Right kidney (tissue), 1 donor: ENCODE results near the gene DROSHA.
A peak's percentile ranks its signal among the peaks of the same experiment; 100 is the strongest.

Source experiments
- DNase-seq: peaks from one replicate; pipeline ENCODE4 v3.0.0-alpha.2; 2016

Gene DROSHA

DNA sequence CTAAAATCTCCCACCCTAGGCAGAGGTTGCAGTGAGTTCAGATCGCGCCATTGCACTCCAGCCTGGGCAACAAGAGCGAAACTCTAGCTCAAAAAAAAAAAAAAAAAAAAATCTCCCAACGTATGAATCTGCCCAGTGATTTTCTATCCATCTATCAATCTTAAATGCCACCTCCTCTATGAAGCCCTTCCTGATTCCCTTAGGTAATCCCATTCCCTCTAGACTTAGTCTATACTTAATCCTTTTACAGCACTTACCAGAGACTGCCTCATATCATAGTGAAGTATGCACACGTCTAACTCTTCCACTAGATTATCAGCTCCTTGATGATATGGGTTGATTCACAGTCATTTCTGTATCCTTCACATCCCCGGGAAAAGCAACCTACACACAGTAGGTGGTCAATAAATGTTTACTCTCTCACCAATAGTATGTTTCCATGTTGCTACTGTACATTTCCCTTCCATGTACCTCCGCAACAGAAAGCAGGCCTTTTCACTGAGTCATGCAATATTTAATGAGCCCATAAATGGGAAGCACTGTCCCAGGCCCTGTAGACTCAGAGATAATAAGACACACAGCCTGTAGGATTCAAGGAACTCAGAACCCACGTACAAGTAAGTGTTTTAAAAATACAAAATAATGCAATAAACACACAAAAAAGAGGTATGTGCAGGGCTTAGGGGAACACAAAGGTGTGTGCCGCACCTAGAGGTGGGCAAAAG lies 1.2 kb downstream of the DROSHA start:
- DNase-seq = no peak

DNA sequence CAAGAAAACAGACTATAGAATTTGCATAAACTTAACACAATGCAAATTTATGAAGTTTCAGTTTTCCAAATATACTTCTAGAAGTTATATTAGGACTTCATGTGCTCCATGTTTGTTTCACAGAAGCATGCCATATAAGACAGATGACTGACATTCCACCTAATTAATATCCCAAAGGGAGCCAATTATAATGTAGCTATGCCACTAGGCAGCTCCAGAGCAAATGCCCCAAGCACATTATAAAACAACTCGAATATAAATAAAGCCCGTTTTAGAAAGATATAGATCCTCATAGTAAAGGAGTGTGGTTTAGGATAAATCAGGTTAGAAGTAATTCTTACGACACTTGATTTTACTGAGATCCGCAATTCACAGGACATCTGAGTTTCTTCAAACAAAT lies 8.9 kb downstream of the DROSHA start:
- no peak for DNase-seq

DNA sequence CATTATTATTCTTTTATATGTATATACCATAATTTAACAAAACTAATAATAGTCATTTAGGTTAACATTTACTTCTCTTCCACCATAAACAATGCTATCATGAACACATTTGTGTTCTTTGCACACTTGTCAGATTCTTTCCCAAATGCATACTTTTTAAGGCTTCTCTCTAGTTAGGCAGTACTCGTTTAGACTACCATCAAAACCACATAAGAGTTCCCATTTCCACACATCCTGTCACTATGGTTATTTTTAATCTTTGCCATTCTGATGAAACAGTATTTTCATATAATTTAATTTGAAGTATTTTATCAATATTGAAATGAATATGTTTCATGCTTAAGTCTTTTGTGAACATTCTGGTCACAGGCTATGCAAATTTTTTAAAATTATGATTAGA lies 15.1 kb downstream of the DROSHA start:
- no peak for DNase-seq

DNA sequence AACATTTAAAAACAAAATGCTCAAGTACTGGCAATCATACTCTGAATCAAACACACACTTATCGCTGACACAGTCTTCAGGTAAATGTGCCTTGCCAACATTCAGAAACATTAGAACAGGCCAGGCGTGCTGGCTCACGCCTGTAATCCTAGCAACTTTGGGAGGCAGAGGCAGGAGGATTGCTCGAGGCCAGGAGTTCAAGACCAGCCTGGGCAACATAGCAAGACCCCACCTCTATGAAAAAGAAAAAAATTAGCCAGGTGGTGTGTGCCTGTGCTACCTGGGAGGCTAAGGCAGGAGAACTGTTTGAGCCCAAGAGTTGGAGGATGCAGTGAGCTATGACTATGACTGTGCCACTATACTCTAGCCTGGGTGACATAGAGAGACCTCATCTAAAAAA lies 20.6 kb downstream of the DROSHA start:
- no peak for DNase-seq

DNA sequence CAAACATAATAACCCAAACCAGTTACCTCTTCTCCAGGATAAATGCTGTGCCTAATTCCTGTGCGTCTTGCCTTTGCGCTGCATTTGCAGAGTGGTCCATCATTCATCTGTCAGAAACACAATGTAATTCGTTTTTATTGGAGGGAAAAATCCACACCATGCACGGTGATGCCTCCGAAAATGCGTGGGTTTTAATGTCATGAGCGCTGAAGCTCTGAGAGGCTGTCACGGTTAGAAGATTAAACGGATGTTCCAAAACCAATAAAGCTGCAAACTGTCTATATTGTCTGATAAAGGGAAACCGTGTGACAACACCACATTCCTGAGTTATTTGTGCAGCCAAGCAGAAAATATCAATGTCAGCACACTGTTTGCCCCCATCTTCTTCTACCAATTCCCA lies 27.4 kb downstream of the DROSHA start:
- DNase-seq = no peak

DNA sequence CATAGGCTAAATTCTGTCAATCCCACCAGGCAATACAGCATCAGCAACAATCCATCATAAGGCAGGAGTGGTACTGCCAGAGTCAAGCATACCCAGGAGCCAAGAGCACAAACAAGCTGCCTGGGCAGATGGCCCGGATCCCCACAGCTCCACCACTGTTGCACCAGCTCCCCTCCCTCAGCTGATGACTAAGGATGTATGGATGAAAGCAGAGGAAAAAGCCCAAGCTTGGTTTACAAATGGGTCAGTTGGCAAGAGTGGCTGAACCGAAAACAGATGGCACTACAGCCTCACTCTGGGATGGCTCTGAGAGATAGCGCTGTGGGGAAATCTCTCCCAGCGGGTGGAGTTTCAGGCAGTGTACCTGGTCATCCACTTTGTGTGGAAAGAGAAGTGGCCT lies 29.4 kb downstream of the DROSHA start:
- no peak for DNase-seq

DNA sequence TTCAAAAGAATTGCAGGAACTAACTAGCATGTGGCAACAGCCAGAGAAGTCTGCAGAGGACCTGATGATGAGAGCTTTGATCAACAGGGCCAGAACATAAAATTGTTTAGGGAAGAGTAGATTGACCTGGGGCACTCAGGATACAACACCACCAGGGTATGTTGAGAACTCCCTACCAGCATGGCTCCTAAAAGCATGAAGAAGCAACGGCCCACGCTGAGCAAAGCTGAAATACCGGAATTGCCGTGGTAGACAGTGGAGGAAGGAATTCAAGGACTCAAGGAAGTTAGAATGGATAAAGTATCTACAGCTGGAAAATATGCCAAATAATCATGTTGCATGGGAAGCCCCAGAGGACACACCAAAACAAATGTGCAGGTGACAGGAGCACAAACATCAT lies 31.6 kb downstream of the DROSHA start:
- no peak for DNase-seq

DNA sequence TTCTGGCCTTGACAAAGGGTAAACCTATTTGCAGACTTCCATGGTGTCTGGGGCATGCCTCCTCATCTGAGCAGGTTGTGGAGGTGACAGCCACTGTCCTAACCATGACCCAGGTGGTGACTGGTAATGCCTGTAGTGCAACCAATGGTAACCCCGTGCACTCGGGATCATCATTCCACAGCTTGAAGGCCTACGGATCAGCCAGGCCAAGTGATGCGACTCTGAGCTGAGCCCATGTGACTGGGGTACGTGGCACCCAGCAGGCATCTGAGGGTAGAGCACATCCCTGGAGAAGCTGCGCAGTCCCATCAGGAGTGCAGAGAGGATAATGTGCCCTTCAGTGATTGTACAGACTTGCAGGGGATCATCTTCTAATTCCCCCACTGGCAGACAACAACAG lies 35.0 kb downstream of the DROSHA start:
- no peak for DNase-seq

DNA sequence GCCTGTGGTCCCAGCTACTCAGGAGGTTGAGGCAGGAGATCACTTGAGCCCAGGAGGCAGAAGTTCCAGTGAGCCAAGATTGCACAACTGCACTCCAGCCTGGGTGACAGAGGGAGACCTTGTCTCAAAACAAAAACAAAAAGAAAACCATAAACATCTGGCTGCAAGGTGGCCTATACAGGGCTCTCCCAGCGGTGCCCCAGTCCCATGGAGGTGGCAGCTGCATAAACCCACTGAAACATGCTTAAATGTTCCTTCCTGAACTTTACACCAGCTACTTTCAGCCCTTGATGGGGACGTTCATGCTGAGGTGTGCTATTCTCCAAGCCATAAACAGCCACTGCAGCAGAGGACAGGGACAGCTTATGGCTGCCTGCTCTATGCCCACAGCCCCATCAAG lies 35.6 kb downstream of the DROSHA start:
- DNase-seq = no peak

DNA sequence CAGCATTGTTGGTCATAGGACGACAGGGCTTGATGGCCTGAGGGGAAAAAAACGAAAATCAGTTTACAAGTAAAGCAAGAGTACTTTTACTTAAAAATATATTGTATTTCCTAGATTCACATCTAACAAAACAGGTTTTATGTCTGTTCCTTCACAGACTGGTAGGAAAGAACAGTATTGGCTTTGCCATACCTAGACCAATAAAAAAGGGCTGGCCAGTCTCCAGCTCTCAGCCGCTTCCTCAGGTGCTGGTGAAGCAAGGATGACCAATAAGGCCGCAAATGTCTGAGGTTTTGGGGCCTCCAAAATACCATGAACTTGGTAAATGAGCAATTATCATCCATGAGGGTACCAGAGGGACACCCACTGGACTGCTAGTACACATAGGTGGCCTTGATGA lies 36.6 kb downstream of the DROSHA start:
- DNase-seq = no peak

DNA sequence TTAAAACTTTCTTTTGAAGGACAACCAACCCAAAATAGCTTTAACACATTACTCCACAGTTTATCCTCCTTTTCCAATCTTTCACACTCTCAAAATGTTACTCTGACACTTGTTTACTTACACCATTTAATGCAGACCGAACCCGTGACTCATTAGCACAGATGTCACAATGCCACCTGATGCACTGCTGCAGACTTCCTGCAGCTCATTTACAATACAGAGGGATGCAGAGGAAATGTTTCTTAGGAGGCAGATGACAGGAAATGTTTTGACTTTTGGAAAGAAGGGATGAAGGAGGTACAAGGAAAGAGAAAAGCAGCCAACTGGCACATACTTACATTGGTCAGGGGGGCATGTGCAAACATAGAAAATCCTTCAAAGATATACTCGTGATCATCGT lies 39.0 kb downstream of the DROSHA start:
- DNase-seq = no peak

DNA sequence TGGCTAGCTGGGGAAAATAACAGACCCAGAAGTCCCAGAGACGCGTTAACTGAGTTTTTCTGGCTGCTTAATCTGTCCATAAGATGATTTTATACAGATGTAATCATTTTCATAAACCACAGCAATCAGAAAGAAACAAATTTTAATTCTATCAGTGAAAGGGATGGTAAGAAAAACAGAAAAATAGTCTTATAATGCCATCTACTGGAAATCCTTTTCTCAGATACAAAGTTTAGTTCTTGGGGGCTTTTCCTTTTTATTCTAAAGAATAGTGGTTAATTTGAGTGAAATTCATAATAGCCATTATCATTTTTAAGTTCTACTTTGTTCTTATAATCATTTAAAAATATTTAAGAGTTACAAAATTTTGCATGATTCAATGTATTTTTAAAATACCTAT lies 44.4 kb downstream of the DROSHA start:
- no peak for DNase-seq

DNA sequence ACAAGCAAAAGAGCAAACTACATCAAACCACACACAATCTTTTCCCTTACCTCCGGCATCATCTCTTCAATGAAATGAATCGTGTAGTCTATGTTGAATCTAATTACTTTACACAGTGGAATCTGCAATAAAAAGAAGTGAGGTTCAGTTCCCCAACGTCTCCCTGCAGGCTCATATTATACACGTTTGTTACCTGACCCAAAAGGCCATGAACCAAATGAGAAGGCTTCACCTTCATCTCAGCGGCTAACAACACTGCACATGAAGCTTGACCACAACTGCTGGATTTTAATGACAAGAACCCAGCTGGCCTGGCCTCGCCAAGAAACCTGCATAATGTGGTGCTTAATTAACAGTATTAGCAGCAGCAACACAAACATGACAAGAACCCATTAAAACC lies 45.5 kb downstream of the DROSHA start:
- DNase-seq = no peak

DNA sequence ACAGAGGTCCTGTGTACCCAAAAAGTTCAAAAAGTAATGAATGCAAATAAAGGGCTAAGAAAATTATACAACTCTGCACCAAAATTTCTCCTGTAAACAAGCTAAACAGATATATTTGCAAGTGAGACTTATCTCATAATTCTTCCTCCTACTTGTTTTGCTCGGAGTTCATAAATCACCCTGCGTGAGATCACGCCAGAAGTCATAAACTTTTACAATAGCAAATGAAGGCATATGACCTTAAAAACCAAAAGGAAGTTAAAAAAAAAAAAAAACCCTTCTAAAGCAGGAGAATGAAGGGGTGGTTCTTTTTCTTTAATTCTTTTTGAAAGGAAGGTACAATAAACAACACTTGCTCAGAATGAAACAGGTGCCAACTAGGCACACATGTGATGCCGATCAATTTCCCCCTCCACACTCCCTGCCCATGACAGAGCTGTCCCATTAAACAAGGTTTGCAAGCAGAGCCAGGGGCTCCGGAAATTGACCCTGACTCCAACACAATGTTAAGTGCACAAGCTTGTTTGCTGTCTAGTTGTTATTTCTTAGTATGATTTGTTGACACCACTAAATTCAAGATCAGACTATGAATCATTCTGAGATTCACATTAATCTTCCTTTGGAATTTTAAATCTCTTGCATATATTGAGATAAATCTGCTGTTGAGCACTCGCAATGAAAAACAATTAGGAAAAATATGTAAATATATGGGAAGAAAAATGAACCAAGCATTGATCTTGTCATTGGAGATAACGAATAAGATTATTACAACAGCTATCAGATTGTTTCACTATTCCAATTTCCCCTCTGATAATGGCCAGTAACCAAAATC lies 46.3 kb downstream of the DROSHA start:
- peak; percentile 29 for DNase-seq

DNA sequence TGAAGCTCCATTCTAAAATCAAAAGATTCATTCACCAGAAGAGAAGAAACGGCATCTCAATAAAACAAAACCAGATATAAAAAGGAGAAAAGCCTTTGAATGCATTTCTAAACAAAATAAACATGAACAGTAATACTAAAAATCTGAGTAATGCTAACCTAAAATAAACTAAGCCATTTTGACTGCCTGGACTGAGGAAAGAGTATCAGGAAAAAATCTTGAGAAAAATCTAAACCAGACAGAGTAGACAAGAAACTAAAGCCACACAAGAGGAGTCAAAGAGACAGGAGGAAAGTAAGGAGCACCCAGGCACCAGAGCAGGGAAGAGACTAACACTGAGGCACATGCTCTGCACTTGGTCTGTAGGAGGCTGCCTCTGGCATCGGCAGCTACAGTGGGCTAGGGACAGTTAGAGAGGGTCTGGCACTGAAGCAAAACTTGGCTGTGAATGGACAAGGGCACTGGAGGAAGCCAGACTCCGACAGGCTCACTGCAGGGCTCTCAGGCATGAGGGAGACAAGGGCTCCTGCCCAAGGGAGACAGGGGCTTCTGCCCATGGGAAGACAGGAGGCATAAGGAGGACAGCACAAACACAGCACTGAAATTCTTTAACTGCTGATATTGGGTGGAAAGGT lies 50.2 kb downstream of the DROSHA start:
- DNase-seq = no peak

DNA sequence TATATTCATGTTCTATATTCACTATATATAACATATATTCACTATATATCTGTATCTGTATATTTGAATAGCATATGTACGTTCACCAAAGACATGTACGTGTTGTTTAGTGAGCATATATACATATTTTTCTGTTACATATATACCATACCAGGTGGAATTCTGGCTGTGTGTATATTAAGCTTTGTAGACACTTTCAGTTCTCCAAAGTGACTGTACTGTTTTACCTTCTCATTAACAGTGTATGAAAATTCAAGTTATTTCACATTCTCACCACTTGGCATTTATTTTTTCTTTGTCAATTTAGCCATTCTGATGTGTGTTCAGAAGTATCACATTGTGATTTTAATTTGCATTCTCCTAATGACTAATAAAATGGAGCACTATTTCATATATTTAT lies 52.2 kb downstream of the DROSHA start:
- DNase-seq = no peak

DNA sequence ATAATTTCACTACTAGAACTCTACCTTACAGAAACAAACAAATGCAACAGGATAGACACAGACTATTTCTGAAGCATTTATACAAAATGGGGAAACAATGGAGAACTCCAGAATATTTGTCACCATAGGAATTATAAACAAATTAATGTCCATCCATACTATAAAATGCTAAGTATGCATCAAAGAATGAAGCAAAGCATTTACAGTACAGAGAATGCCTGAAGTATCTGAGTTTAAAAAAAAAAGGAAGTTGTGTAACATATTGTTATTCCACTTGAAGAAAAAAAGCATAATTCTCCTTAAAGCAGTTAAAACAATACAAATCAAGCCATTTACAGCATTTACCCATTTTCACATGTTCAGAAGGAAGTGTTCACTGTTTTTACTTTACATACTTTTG lies 53.0 kb downstream of the DROSHA start:
- DNase-seq = no peak

DNA sequence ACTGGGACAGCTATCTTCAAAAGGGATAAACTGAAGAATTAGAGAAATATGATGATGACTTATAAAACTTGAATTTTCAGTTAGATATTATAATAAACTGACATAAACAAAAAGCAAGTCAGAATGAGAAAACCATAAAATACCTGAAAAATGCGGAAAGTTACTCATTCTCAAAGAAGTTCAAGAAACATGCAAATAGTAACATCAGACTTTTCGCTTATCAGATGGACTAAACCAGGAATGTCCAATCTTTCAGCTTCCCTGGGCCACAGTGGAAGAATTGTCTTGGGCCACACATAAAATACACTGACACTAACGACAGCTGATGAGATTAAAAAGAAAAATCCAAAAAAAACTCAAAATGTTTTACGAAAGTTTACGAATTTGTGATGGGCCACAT lies 53.9 kb downstream of the DROSHA start:
- DNase-seq = no peak

DNA sequence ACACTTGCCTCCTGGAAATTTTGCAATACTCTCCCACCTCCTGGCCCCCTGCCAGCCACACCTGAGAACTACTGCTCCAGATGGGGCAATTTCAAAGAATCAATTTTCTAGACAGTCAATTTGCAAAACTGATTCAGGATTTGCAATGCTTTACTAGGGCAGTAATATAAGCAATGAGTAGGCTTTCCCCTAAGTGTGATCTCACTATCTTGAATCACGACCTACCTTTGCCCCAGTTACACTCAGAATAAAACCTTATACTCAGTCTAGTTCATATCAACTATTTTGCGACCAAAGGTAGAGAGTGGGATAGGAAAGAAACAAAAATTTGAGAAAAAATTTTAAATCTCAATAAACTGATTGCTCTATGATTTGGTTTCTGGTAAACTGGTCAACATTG lies 54.4 kb downstream of the DROSHA start:
- no peak for DNase-seq

DNA sequence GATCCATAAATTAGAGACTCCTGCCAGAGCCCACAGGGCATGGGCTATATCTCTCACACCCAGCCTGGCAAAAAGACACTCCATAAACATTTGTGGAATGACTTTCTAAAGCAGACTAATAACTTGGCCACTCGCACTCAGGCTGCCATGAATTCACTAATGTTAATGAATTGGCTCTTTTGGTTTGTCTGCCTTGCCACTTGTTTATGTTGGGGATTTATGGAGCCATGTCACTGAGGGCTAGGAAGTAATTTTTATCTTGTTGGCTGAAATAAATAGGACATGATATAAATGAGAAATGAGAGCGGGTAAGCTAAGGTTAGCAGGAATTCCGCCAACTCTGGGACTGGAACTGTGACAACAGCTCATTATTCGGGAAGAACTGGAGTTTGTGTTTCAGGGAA lies 55.2 kb downstream of the DROSHA start:
- no peak for DNase-seq

DNA sequence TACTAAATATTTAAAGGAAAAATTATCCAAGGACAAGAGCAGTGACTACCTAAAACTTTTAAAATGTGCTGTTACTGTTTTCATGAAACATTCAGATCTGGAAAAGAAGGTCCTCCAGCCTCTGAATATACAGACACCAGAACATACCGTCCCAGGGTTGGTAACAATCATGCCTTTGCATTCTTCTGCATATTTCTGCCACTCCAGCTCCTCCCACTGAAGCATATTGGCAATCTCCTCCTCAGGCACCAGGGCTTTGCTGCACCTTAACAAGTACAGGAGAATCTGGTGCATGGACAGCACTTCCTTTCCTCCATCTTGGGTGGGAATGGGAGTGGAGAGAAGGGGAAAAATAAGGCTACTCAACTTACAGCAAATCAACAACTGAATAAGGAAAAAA lies 60.0 kb downstream of the DROSHA start:
- DNase-seq = no peak

DNA sequence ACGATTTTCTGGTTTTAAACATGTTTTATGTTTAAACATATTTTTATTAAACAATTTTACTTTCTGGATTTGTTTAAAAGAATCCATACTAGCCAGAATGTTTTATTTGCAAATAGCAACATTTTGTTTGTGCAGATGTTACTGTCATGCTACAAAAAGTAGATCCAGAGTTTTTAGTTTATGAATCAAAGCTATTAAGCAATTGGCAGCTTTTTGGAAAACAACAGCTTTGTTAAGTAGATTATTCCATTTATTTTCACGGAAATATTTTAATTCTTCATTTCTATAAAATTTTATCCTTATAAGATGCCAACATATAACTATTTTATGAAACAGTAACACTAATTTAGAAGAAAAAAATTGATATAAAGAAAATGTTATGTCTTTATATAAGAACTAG lies 60.9 kb downstream of the DROSHA start:
- no peak for DNase-seq

DNA sequence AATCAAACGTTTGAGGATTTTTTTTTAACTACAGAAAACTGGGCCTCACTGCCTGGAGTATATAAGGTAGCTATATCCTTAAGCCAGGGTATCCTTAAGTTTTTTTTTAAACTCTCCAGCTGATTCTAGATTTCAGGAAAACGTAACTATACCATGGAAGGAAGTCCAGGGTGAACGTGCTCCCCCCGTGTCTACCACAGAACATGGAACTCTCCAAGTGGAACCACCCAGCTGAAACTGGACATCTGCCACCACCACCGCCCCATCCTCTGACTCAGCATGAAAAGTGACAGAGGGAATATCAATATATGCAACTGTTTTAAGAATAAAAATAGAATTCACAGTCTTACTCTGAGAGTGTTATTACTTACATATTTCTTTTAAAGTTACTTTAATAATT lies 61.3 kb downstream of the DROSHA start:
- no peak for DNase-seq

DNA sequence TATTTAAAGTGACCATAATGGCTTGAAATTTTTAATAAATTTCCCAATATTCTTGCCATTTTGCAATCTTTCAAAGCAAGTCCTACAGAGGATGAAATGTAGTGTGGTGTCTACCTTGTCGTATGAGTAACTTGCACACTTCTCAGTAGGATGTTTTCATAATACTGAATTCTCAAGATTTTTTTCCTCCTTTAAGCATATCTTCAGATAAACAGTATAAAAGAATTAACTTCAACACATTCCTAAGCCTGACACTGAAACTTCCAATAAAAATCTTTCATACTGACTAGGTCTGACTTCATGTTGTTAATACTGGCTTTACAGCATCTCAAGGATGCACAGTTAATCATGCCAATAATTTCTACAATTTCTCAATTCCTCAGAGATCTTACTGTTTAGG lies 62.0 kb downstream of the DROSHA start:
- DNase-seq = no peak
